ENCODE data around the gene NONO.
"Not testable (repeated sequence)": the region's sequence is repeated elsewhere in the genome, so short reads cannot be mapped to it uniquely, and the experiment has no call there.

Gene NONO

GRCh38 chrX:71285929-71286328 is 2.5 kb downstream of the NONO start:
- DNase-seq (ENCODE audit: low read depth in 2 of 2) = no peak

- DNase-seq (ENCODE audit: low read depth in 2 of 2) = no peak
Observed at GRCh38 chrX:71291381-71291780, 7.9 kb downstream of the NONO start.

GRCh38 chrX:71292669-71293365 is 9.4 kb downstream of the NONO start:
- DNase-seq (ENCODE audit: low read depth in 2 of 2) = no peak

GRCh38 chrX:71296806-71297205 is 13.4 kb downstream of the NONO start:
- DNase-seq (ENCODE audit: low read depth in 2 of 2) = no peak

GRCh38 chrX:71298119-71298518 is 14.7 kb downstream of the NONO start:
- DNase-seq (ENCODE audit: low read depth in 2 of 2) = no peak

GRCh38 chrX:71300064-71300463 is 16.6 kb downstream of the NONO start:
- DNase-seq (ENCODE audit: low read depth in 2 of 2) = not testable (repeated sequence)

GRCh38 chrX:71300495-71300894 is 17.1 kb downstream of the NONO start:
- DNase-seq (ENCODE audit: low read depth in 2 of 2) = not testable (repeated sequence)

- no peak for DNase-seq (ENCODE audit: low read depth in 2 of 2)
Observed at GRCh38 chrX:71301195-71301924, 17.9 kb downstream of the NONO start, which contains the start of gene ITGB1BP2. ITGB1BP2 (plus strand) TSS chrX:71301750; CDS start chrX:71301807, 57 bp downstream.

GRCh38 chrX:71302461-71303213 is 19.2 kb downstream of the NONO start:
- DNase-seq (ENCODE audit: low read depth in 2 of 2) = no peak

- DNase-seq (ENCODE audit: low read depth in 2 of 2) = no peak
Observed at GRCh38 chrX:71304561-71304960, 21.1 kb downstream of the NONO start.

- DNase-seq (ENCODE audit: low read depth in 2 of 2) = no peak
Observed at GRCh38 chrX:71315917-71316316, 32.5 kb downstream of the NONO start.

- not testable (repeated sequence) for DNase-seq (ENCODE audit: low read depth in 2 of 2)
Observed at GRCh38 chrX:71316959-71317358, 33.5 kb downstream of the NONO start.

- DNase-seq (ENCODE audit: low read depth in 2 of 2) = no peak
Observed at GRCh38 chrX:71320126-71320525, 36.7 kb downstream of the NONO start.

- DNase-seq (ENCODE audit: low read depth in 2 of 2) = no peak
Observed at GRCh38 chrX:71321731-71322130, 38.3 kb downstream of the NONO start.

GRCh38 chrX:71324452-71324851 is 41.0 kb downstream of the NONO start:
- not testable (repeated sequence) for DNase-seq (ENCODE audit: low read depth in 2 of 2)

- DNase-seq (ENCODE audit: low read depth in 2 of 2) = no peak
Observed at GRCh38 chrX:71326394-71326793, 43.0 kb downstream of the NONO start.

GRCh38 chrX:71349151-71349665 is 65.8 kb downstream of the NONO start:
- DNase-seq (ENCODE audit: low read depth in 2 of 2) = not testable (repeated sequence)

- not testable (repeated sequence) for DNase-seq (ENCODE audit: low read depth in 2 of 2)
Observed at GRCh38 chrX:71349867-71350266, 66.4 kb downstream of the NONO start.

Measured in activated CD4-positive, alpha-beta T cell treated with anti-CD3 and anti-CD28 coated beads for 24 hours (primary cell).